Stimulated activated effector memory CD8-positive, alpha-beta T cell treated with anti-CD3 and anti-CD28 coated beads, Interleukin-12 subunit alpha, Interleukin-12 subunit beta, amount 100 ng/mL, for 72 hours (primary cell): ENCODE measurements around the gene CDCA3.
A peak's percentile ranks its signal among the peaks of the same experiment; 100 is the strongest.
"Not testable (repeated sequence)": the region's sequence is repeated elsewhere in the genome, so short reads cannot be mapped to it uniquely, and the experiment has no call there.

Experiments
- ATAC-seq: fragments of 150-1000 bp; cut with Tn5 transposase; 2 replicates; pipeline ENCODE4 v1.10.0; 2021
- DNase-seq, 2 donors: peaks; one replicate each; pipeline ENCODE4 v3.0.0; 2021 to 2022; ENCODE audit warnings: low spot score in 2 of 2
- H3K27ac Mint-ChIP-seq: one replicate; pipeline ENCODE4 v1.8.0; 2022; ENCODE audit warnings: mild to moderate bottlenecking, mixed read lengths
- H3K36me3 Mint-ChIP-seq: one replicate; pipeline ENCODE4 v1.8.0; 2022; ENCODE audit warnings: mild to moderate bottlenecking, mixed read lengths
- H3K4me1 Mint-ChIP-seq: one replicate; pipeline ENCODE4 v1.8.0; 2022; ENCODE audit warnings: mixed read lengths
- H3K4me3 Mint-ChIP-seq: one replicate; pipeline ENCODE4 v1.8.0; 2022; ENCODE audit warnings: mild to moderate bottlenecking, mixed read lengths
- H3K9me3 Mint-ChIP-seq: one replicate; pipeline ENCODE4 v1.8.0; 2022; ENCODE audit warnings: mixed read lengths

CDCA3 gene

DNA sequence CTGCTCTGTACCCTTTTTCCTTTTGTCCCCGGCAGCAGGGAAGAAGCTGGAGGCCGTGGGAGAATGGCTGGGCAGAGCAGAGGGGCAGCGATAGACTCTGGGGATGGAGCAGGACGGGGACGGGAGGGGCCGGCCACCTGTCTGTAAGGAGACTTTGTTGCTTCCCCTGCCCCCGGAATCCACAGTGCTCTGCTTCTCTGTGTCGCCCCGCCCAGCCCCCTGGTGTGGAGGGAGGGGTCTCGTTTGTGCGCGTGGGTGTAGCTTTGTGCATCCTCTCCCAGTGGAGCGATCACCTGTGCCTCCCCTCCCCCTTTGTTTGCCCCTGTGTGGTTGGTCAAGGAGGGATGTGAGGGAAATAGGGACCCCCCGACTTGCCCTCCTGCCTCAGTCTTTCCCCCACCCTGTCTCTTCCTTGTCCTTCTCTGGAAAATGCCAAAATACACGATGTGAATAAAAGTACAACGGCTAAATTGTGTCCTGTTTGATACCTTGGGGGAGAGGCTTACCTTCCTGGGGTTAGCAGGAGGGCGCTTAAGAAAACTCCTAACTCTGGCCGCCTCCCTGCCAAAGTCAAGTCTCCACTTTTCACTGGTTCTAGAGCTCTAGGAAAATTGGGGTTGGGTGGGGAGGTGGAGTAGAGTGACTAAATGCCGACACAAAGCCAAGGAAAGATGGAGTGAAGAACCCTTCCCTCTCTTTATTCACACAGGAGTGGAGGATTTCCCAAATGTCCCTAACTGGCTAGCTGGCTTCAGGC lies 15.3 kb upstream of the CDCA3 start:
- peaks cover 100% of the 10 kb centered on the region for H3K36me3 Mint-ChIP-seq
- H3K4me3 Mint-ChIP-seq = peak overlapping the region; percentile 91
- no peak for ATAC-seq

DNA sequence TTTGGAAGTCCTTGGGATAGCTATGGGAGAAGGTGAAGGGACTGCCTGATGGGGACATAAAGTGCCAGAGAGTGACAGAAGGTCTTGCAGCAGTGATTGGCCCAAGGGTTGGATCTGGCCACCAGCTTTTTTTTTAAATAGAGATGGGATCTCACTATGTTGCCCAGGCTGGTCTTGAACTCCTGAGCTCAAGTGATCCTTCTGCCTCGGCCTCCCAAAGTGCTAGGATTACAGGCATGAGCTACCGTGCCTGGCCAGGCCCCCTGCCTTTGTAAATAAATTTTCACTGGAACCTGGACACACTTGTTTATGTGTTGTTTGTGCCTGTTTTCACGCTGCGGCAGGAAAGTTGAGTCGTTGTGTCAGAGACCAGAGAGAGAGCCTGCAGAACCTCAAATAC lies 14.2 kb upstream of the CDCA3 start:
- Mint-ChIP-seq H3K36me3 (peaks cover 100% of the 10 kb centered on the region), H3K27ac (peak overlapping the region; percentile 70), H3K4me3 (peak overlapping the region; percentile 91), H3K4me1 (peaks cover 28% of the 10 kb centered on the region)
- not testable (repeated sequence) for ATAC-seq, H3K9me3 Mint-ChIP-seq, DNase-seq

More for the DNA sequence above, 15.3 kb upstream of the CDCA3 start:
- peaks cover 38% of the 10 kb centered on the region for H3K4me1 Mint-ChIP-seq
- no peak for DNase-seq
- no peaks in the 10 kb centered on the region for H3K9me3 Mint-ChIP-seq
- H3K27ac Mint-ChIP-seq = peak overlapping the region; percentile 98

DNA sequence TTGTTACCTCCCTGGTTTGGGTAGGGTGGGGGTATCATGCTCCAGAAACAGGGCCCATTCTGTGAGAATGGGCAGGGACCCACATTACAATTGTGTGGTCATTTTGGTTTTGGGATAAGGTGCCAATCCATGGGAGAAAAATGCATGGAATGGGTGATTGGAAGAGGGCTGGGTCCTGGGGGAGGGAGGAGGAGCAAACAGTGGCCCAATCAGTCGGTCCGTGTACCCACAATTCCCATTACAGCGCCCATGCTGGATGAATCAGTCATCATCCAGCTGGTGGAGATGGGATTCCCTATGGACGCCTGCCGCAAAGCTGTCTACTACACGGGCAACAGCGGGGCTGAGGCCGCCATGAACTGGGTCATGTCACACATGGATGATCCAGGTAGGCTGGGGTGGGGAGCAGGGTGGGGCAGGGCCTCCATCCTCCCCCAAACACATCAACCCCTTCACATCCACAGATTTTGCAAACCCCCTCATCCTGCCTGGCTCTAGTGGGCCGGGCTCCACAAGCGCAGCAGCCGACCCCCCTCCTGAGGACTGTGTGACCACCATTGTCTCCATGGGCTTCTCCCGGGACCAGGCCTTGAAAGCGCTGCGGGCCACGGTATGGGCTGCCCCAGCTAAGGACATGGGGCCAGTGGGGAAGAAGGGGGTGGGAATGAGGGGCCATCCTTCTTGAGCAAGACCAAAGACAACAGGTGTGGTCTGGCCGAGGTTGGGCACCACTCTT lies 12.7 kb upstream of the CDCA3 start:
- peaks cover 12% of the 10 kb centered on the region for H3K4me1 Mint-ChIP-seq
- DNase-seq (no peak), ATAC-seq (no peak)
- peaks cover 100% of the 10 kb centered on the region for H3K36me3 Mint-ChIP-seq
- H3K27ac Mint-ChIP-seq = no peak overlapping the region
- no peak overlapping the region for H3K4me3 Mint-ChIP-seq
- no peaks in the 10 kb centered on the region for H3K9me3 Mint-ChIP-seq

DNA sequence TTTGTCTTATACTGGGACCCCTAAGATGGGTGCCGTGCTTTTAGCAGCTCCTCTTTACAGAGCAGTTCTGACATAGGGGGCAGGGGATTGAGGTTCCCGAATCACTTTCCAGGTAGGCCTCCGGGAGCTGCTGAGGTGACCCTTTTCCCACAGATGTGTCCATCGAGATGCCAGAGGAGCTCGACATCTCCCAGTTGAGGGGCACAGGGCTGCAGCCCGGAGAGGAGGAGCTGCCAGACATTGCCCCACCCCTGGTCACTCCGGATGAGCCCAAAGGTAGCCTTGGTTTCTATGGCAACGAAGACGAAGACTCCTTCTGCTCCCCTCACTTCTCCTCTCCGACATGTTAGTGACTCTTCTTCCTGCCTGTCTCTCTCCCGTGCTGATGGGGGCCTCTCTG lies 11.9 kb upstream of the CDCA3 start:
- DNase-seq = no peak
- Mint-ChIP-seq H3K9me3 (no peaks in the 10 kb centered on the region), H3K36me3 (peaks cover 100% of the 10 kb centered on the region), H3K4me1 (peaks cover 5% of the 10 kb centered on the region), H3K4me3 (no peak overlapping the region), H3K27ac (no peak overlapping the region)
- ATAC-seq = no peak

DNA sequence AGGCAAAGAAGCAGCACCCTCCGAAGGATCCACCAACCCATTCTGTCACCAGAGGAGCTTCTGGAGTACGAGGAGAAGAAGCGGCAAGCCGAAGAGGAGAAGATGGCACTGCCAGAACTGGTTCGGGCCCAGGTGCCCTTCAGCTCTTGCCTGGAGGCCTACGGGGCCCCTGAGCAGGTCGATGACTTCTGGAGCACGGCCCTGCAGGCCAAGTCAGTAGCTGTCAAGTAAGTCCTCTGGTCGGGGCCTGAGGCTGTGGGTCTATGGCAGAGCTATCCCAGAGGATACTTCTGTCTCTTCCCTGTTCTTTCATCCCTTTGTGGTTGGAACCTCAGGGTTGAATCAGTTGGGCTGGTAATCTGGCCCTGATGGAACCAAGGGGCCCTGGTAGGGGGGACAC lies 10.3 kb upstream of the CDCA3 start:
- H3K4me1 Mint-ChIP-seq = peaks cover 7% of the 10 kb centered on the region
- H3K27ac Mint-ChIP-seq = no peak overlapping the region
- H3K9me3 Mint-ChIP-seq = no peaks in the 10 kb centered on the region

DNA sequence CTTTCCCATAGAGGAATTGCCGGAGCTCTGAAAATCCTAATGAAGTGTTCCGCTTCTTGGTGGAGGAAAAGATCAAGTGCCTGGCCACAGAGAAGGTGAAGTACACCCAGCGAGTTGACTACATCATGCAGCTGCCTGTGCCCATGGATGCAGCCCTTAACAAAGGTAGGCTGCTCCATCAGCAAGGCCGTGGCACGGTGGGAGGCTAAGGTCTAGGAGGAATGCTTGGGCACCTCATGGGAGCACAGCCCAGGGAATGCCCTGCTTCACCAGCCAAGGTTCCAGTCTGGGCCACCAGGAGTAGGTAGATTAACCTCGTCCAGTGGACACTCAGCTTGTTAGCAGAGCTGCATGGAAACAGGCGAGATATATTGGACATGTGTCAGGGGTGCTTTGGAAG lies 9.9 kb upstream of the CDCA3 start:
- no peaks in the 10 kb centered on the region for H3K9me3 Mint-ChIP-seq
- no peak for DNase-seq
- peaks cover 7% of the 10 kb centered on the region for H3K4me1 Mint-ChIP-seq
- no peak for ATAC-seq
- H3K4me3 Mint-ChIP-seq = no peak overlapping the region
- peaks cover 100% of the 10 kb centered on the region for H3K36me3 Mint-ChIP-seq
- H3K27ac Mint-ChIP-seq = peak overlapping the region; percentile 29

More for the DNA sequence above, 10.3 kb upstream of the CDCA3 start:
- ATAC-seq (no peak), DNase-seq (no peak)
- H3K36me3 Mint-ChIP-seq = peaks cover 100% of the 10 kb centered on the region
- H3K4me3 Mint-ChIP-seq = no peak overlapping the region

DNA sequence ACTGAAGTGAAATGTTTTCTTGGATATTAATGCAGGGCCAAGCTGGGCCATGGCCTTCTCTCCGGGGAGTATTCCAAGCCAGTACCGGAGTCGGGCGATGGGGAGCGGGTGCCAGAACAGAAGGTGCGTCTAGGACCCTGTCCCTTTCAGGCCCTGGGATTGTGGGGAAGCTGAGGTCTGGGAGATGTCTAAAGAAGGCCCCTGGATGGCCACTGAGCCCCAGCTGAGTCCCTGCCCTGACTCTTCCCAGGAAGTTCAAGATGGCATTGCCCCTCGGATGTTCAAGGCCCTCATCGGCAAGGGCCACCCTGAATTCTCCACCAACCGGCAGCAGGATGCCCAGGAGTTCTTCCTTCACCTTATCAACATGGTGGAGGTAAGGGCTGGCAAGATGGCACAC lies 9.0 kb upstream of the CDCA3 start:
- ATAC-seq = no peak
- Mint-ChIP-seq H3K4me1 (peaks cover 7% of the 10 kb centered on the region), H3K4me3 (no peak overlapping the region), H3K9me3 (no peaks in the 10 kb centered on the region), H3K36me3 (peaks cover 96% of the 10 kb centered on the region), H3K27ac (peak overlapping the region; percentile 29)
- no peak for DNase-seq

DNA sequence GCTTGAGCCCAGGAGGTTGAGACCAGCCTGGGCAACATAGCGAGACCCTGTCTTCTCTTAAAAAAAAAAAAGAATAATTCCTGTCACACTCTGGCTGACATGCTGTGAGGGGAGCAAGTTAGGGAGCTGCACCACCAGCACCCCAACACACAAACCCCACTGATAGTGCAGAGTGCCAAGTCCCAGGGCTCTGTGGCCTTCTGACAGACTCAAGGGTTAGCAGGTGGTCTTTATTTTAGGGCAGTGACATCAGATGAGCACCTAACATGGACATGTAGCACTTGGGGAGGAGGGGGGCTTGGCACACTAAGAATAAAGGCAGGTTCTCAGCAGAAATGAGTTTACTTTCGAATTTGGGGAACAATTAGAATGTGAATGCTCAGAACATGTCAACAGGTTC lies 7.7 kb upstream of the CDCA3 start:
- H3K36me3 Mint-ChIP-seq = peaks cover 90% of the 10 kb centered on the region
- ATAC-seq (no peak), DNase-seq (no peak)
- H3K4me1 Mint-ChIP-seq = peaks cover 13% of the 10 kb centered on the region
- no peaks in the 10 kb centered on the region for H3K9me3 Mint-ChIP-seq
- no peak overlapping the region for H3K4me3 Mint-ChIP-seq
- H3K27ac Mint-ChIP-seq = no peak overlapping the region

DNA sequence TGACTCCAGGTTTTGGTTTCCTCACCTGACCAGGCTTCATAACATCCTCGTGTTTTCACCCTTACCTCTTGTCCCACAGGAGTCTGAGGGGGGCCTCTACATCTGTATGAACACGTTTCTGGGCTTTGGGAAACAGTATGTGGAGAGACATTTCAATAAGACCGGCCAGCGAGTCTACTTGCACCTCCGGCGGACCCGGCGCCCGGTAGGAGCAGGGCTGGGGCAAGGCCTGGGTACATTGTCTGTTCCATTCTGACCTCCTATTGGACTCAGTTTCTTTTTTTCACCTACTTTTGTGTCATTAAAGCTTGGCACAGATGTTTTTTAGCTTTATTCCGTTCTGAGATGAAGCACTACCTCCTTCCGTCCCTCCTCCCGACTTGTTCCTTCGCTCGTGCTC lies 4.2 kb upstream of the CDCA3 start:
- peaks cover 38% of the 10 kb centered on the region for H3K4me1 Mint-ChIP-seq
- peak overlapping the region; percentile 50 for H3K27ac Mint-ChIP-seq
- ATAC-seq = no peak
- H3K36me3 Mint-ChIP-seq = peaks cover 85% of the 10 kb centered on the region
- no peak for DNase-seq
- no peak overlapping the region for H3K4me3 Mint-ChIP-seq
- H3K9me3 Mint-ChIP-seq = no peaks in the 10 kb centered on the region

DNA sequence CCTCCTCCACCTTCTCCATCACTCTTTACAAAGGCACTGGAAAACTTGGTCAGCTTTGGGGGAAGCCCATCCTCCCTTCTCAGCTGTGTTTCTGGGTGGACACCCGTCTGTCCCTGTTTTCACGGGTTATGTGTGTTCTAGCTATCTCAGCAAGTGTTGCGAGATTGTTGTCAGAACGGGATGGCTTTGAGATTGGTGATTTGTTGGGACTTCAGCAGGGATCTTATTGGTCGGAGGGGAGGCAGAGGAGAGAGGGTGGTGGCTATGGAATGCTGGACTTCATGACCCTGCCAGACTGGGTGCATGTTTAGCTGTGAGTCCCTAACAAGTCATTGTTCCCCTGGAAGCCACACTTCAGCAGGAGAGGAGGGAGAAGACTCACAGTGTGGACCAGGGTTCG lies 3.0 kb upstream of the CDCA3 start:
- peak overlapping the region; percentile 92 for H3K27ac Mint-ChIP-seq
- H3K36me3 Mint-ChIP-seq = peaks cover 78% of the 10 kb centered on the region
- peaks cover 50% of the 10 kb centered on the region for H3K4me1 Mint-ChIP-seq
- DNase-seq = no peak
- H3K4me3 Mint-ChIP-seq = peak overlapping the region; percentile 84
- H3K9me3 Mint-ChIP-seq = no peaks in the 10 kb centered on the region
- no peak for ATAC-seq

DNA sequence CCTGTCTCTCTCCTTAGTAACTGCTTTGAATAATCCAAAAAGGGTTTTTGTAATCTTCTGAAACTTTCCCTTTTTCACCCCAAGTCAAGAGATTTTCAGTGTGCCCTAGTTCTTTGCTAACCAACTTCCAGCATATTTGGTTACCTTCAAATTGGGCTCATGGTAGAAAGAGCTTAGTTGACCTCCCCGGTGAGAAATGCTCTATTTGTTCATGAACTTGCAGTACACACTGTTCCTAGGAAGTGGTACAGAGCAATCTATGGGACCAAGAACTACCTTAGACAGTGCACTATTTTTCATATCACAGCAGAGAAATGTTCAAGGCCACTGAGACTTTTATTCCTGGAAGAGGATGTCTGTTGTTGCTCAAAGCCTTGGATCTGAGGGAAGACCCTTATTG lies 2.5 kb upstream of the CDCA3 start:
- H3K9me3 Mint-ChIP-seq = no peaks in the 10 kb centered on the region
- H3K4me3 Mint-ChIP-seq = peak overlapping the region; percentile 84
- ATAC-seq (no peak), DNase-seq (no peak)
- H3K4me1 Mint-ChIP-seq = peaks cover 51% of the 10 kb centered on the region
- peaks cover 75% of the 10 kb centered on the region for H3K36me3 Mint-ChIP-seq
- H3K27ac Mint-ChIP-seq = peak overlapping the region; percentile 92

DNA sequence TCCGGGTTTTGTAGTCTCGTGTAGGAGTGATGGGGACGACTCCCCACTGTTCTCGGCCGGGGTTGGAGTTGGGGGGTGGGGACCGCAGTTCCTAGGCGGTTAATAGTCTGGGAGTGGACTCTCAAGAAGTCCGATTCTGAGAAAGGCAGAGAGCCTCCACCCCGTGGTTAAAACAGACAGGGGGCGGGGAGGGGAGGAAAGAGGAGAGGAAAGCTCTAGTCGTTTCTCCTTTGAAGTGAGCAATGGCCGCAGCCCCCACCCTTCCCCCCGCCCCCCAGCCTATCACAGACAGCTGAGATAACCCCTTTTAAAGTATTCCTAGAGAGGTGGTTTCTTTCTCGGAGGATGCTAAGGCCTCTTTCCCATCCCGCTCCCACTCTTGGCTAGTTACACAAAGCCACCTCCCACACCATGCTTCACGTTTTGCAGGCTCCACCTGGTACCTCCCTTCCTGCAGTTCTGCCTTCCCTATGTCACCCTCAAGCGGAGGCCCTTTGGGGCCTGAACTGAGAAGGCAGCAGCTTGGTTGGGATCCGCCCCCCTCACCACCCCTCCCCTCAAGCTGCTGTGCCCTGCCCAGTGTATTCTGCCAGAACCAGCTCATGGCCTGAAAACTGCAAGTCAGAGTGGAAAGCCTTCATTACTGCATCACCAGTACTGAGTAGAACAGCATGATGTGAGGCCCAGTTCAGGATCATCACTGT lies 1.7 kb upstream of the CDCA3 start:
- peak; percentile 25 for ATAC-seq
- no peaks in the 10 kb centered on the region for H3K9me3 Mint-ChIP-seq
- H3K4me1 Mint-ChIP-seq = peaks cover 51% of the 10 kb centered on the region
- peak overlapping the region; percentile 92 for H3K27ac Mint-ChIP-seq
- H3K36me3 Mint-ChIP-seq = peaks cover 69% of the 10 kb centered on the region
- DNase-seq = peak; percentile 30 to 75
- peak overlapping the region; percentile 84 for H3K4me3 Mint-ChIP-seq

DNA sequence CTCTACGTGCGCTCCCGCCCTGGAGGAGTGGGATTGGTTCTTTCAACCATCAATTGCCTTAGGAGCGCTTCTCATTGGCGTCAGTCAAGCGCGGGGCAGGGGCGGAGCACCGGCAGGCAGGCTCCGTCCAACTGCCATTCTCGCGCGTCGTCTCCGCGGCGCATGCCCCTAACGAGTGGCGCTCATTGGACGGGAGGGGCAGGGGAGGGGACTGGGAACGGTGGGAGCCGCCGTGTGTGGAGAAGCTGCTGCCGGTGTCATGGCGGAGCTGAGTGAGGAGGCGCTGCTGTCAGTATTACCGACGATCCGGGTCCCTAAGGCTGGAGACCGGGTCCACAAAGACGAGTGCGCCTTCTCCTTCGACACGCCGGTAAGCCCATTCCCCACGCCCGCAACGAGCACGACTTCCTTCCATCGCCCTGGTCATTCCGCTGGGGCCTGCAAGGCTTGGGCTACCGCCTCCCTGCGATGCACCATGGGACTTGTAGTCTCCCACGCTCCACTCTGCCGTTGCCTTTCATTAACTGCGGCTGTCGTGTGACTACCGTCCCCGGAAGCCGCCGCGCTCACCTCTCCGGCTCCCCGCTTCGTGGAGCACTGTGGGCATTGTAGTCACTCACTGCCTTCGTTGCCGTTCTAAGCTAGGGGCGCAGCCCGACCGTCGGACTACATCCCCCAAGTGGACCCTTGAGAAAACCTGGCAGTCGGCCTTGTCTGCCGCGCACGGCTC lies 1.0 kb upstream of the CDCA3 start, which contains the start of gene USP5:
Gene USP5, plus strand, starts transcription at position 230 of the 730 bp plus-strand sequence. Its CDS starts 30 bp downstream, at position 260.
- peak within 1 kb of the TSS; percentile 92 for H3K27ac Mint-ChIP-seq
- H3K4me1 Mint-ChIP-seq = peaks cover 45% of the 10 kb centered on the region
- DNase-seq = peak; percentile 87 to 97
- peak within 1 kb of the TSS; percentile 84 for H3K4me3 Mint-ChIP-seq
- H3K9me3 Mint-ChIP-seq = no peaks in the 10 kb centered on the region
- peaks cover 66% of the 10 kb centered on the region for H3K36me3 Mint-ChIP-seq
- ATAC-seq = peak; percentile 87

DNA sequence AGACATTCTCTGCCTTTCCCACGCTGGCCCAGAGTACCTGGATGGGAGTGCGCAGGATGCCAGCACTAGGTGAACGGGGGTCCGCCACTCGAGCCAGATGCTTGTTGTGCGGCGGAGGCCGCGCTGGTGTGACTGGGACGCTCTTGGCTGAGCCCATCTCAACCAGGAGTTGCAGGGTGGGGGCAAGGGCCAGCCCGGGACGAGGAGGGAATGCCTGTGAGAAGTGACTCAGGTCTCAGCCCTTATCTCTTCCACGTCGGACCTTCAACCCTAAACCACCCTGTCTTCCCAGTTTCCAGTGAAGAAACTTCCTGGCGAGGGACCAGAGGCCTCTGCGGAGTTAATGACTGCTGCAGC lies 312 bp downstream of the CDCA3 start:
- Mint-ChIP-seq H3K27ac (peak overlapping the region; percentile 92), H3K36me3 (peaks cover 53% of the 10 kb centered on the region), H3K4me1 (peaks cover 44% of the 10 kb centered on the region), H3K9me3 (no peaks in the 10 kb centered on the region), H3K4me3 (peak overlapping the region; percentile 84)
- no peak for DNase-seq
- no peak for ATAC-seq
